ENCODE results near the gene ATP2B2.
A peak's percentile ranks its signal among the peaks of the same experiment; 100 is the strongest.

Gene ATP2B2

DNA sequence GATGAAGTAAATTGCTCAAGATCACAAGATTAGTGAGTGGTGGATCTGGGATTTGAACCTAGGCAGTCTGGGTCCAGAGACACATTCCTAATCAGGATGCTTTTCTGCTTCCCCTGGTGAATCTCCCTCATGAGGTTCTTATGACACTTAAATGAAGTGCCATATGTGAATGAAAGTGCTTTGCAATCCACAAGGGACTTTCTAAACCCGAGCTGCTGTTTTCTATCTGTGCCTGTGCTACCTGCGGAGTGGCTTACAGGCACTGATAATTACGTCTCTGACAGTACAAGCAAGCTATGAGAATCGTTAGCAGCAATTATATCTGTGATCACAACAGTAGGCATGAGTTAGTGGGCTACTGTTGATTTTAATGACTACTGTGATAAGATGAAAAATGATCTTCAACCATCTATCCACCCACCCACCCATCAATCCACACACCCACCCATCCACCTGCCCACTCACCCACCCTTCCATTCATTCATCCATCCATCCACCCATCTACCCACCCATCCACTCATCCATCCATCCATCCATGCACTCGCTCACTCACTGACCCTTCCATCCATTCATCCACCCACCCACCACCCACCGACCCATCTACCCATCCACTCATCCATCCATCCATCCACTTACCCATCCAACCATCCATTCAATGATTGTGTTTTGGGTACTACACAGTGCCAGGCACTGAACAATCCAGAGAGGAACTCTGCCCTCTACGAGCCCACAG is 51.8 kb downstream of the ATP2B2 start:
- H3K4me3 ChIP-seq (ENCODE audit: low read depth, low read length): no peak overlapping the region
- no peak for DNase-seq
- no peaks in the 10 kb centered on the region for H3K27me3 ChIP-seq
- TF ChIP-seq, protein P1, sequence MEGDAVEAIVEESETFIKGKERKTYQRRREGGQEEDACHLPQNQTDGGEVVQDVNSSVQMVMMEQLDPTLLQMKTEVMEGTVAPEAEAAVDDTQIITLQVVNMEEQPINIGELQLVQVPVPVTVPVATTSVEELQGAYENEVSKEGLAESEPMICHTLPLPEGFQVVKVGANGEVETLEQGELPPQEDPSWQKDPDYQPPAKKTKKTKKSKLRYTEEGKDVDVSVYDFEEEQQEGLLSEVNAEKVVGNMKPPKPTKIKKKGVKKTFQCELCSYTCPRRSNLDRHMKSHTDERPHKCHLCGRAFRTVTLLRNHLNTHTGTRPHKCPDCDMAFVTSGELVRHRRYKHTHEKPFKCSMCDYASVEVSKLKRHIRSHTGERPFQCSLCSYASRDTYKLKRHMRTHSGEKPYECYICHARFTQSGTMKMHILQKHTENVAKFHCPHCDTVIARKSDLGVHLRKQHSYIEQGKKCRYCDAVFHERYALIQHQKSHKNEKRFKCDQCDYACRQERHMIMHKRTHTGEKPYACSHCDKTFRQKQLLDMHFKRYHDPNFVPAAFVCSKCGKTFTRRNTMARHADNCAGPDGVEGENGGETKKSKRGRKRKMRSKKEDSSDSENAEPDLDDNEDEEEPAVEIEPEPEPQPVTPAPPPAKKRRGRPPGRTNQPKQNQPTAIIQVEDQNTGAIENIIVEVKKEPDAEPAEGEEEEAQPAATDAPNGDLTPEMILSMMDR (IDR thresholded peaks at IDR 0.05; ENCODE audit: low read depth, low read length): no peak
- no peaks in the 10 kb centered on the region for H3K36me3 ChIP-seq
- H3K9me3 ChIP-seq: no peaks in the 10 kb centered on the region
- no peaks in the 10 kb centered on the region for H3K4me1 ChIP-seq

DNA sequence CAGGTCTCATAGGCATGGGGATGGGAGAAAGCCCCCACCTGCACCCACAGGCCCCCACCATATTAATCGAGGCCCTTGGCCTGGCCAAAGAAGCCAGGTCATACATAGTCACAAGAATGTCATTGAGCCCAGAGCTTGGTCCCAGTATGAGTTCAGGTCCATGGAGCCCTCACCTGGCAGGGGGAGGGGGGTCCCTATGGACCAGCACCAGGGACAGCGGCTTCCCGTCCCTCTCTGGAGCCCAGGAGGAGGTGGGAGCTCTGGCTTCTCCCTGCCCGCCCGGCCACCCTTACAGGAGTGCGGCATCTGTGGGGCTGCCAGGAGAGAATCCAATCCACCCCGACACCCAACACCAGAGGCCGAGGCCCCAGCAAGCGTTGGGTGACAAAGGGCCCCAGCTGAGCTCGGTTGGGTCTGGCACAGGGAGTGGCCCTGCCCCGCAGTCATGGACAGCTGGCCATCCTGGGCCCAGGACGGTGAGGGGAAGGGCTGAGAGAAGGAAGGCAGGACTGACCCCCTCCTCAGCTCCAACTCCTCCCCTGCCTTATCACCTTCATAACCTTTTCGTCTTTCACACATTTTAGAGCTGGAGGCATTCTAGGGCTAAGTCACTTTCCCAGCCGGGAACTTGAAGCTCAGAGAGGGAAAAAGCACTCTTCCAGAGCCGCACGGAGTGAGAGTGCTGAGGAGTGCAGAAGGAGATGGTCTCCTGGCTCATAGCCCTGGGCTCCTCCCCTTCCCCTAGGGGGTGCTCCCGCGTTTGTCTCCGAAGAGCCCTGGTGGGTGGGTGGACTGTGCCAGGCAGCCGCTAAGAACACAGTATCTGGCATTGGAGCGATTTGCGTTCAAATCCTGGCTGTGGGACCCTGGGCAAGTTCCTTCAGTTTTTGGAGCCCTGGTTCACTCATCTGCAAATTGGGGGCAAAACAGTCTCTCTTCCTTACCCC is 54.6 kb downstream of the ATP2B2 start:
- TF ChIP-seq, protein P1 (IDR thresholded peaks at IDR 0.05; ENCODE audit: low read depth, low read length): no peak
- Histone ChIP-seq H3K9me3 (no peaks in the 10 kb centered on the region), H3K4me3 (ENCODE audit: low read depth, low read length) (no peak overlapping the region), H3K27me3 (no peaks in the 10 kb centered on the region), H3K36me3 (no peaks in the 10 kb centered on the region), H3K4me1 (no peaks in the 10 kb centered on the region)
- DNase-seq: no peak

DNA sequence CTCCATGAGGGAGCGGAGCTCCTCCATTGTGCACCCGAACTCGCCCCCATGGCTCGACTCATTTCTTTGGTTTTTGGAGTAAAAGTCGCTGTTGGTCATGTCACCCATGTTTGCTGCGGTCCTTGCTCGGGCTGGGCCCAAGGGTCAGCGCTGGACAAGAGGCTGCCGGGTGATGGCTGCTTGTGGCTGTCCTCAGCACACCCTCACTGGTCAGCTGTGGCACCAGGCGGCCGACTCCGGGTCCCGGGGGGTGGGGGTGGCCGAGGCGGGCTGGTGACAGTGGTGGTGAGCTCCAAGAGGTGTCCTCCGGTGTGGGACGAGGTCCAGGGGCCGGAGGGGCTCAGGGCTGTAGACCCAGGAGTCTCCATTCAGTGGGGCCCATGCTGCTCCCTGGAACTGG is 56.0 kb downstream of the ATP2B2 start:
- Histone ChIP-seq H3K9me3 (no peaks in the 10 kb centered on the region), H3K36me3 (no peaks in the 10 kb centered on the region), H3K4me1 (no peaks in the 10 kb centered on the region), H3K27me3 (no peaks in the 10 kb centered on the region), H3K4me3 (ENCODE audit: low read depth, low read length) (no peak overlapping the region)
- no peak for DNase-seq
- TF ChIP-seq, protein P1 (IDR thresholded peaks at IDR 0.05; ENCODE audit: low read depth, low read length): no peak

DNA sequence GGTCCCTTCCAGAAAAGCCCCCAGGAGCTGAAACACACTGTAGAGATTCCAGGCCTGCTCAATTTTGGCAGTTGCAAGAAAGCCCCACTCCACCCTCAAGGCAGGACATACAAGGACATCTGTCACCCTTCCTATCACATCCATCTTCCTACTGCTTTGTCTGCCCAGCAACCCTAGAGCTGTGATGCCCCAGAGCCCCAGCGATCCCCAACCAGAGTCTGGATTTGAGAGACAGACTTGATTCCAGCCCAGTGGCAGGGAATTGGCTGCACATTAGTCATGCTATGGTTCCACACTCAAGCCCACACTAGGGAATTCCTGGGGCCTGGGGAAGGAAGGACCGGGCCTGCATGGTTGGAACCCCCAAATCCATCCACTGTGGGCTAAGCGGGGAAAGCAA is 56.8 kb downstream of the ATP2B2 start:
- H3K4me1 ChIP-seq: no peaks in the 10 kb centered on the region
- no peak overlapping the region for H3K4me3 ChIP-seq (ENCODE audit: low read depth, low read length)
- H3K9me3 ChIP-seq: no peaks in the 10 kb centered on the region
- no peaks in the 10 kb centered on the region for H3K27me3 ChIP-seq
- TF ChIP-seq, protein P1 (IDR thresholded peaks at IDR 0.05; ENCODE audit: low read depth, low read length): no peak
- no peaks in the 10 kb centered on the region for H3K36me3 ChIP-seq
- DNase-seq: peak; percentile 20

DNA sequence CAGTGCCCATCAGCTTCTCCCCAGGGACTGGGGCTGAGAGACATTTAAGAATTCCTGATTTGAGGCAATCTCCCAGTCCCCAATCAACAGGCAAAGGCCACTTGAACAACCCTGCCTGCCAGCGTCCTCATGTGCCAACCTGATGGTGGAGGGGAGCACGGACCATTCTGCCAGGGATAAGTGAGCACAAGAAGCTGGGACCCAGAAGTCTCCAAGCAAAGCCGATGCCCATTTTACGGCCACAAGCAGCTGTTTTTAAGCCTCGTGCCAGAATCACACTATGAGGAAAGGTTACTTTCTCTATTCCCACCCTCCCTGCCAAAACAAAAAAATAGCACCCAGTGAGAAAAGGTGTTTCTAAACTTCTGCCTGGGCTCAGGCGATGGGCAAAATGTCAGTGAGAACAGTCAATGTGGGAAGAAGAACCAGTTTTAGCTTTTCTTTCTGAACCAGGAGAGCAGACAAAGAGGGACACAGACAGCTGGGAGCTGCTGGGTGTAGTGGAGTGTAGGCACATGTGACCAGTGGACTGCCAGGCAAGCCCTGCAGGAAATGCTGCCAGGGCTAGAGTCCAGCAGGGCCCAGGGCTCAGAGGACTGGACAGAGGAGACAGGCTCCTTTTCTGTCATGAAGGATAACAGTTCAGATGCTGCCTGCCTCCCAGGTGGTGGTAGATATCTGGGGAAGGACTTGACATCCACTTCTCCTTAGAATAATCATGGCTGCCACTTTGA is 57.7 kb downstream of the ATP2B2 start:
- TF ChIP-seq, protein P1 (IDR thresholded peaks at IDR 0.05; ENCODE audit: low read depth, low read length): no peak
- H3K36me3 ChIP-seq: no peaks in the 10 kb centered on the region
- no peak overlapping the region for H3K4me3 ChIP-seq (ENCODE audit: low read depth, low read length)
- H3K4me1 ChIP-seq: no peaks in the 10 kb centered on the region
- no peaks in the 10 kb centered on the region for H3K9me3 ChIP-seq
- no peaks in the 10 kb centered on the region for H3K27me3 ChIP-seq
- DNase-seq: no peak

Data from BE2C (cell line).